ENCODE measurements around the gene ADAMTS14. TPM values are rescaled to one million over a fixed set of nuclear protein-coding genes. Genes with fewer than 3 reads are reported as not detected.

The ADAMTS14 gene
- total and polyA plus RNA-seq, 12 donors, result under 0.01 to 1.2 (median 0.34) TPM; not detected in 3

GRCh38 chr10:70723771-70724170 is 51.5 kb downstream of the ADAMTS14 start:
- no peaks in the 10 kb centered on the region for H3K27me3 ChIP-seq
- no peak for DNase-seq
- intact Hi-C loops (cut with DNase I), result no loop called here
- no peak overlapping the region for H3K4me3 ChIP-seq
- TF ChIP-seq CTCF (IDR thresholded peaks at IDR 0.05) (no peak), POLR2A (IDR thresholded peaks at IDR 0.05) (no peak)
- WGBS, 4 donors, result 79 to 91% (median 87%) methylated on average over 3 of the region's 3 CpGs
- H3K4me1 ChIP-seq (replicated peaks in 1 of 2), result no peaks in the 10 kb centered on the region
- H3K27ac ChIP-seq, result no peak overlapping the region
- H3K36me3 ChIP-seq (replicated peaks in 1 of 2), result no peaks in the 10 kb centered on the region
- H3K9me3 ChIP-seq (replicated peaks in 1 of 3), result no peaks in the 10 kb centered on the region

GRCh38 chr10:70726909-70727495 is 54.7 kb downstream of the ADAMTS14 start:
- Histone ChIP-seq H3K9me3 (replicated peaks in 1 of 3) (no peaks in the 10 kb centered on the region), H3K27me3 (no peaks in the 10 kb centered on the region), H3K27ac (no peak overlapping the region), H3K36me3 (replicated peaks in 1 of 2) (no peaks in the 10 kb centered on the region), H3K4me3 (no peak overlapping the region), H3K4me1 (replicated peaks in 1 of 2) (no peaks in the 10 kb centered on the region)
- DNase-seq, result no peak
- intact Hi-C loops (cut with DNase I), result no loop called here
- no peak for TF ChIP-seq POLR2A (IDR thresholded peaks at IDR 0.05)
- no peak for TF ChIP-seq CTCF (IDR thresholded peaks at IDR 0.05)
- WGBS, 4 donors, result 88 to 93% (median 92%) methylated on average over 8 to 10 of the region's 10 CpGs

GRCh38 chr10:70728328-70728727 is 56.0 kb downstream of the ADAMTS14 start:
- intact Hi-C loops (cut with DNase I), result no loop called here
- Histone ChIP-seq H3K27ac (no peak overlapping the region), H3K27me3 (no peaks in the 10 kb centered on the region), H3K4me1 (replicated peaks in 1 of 2) (no peaks in the 10 kb centered on the region), H3K9me3 (replicated peaks in 1 of 3) (no peaks in the 10 kb centered on the region), H3K4me3 (no peak overlapping the region), H3K36me3 (replicated peaks in 1 of 2) (no peaks in the 10 kb centered on the region)
- 86 to 94% (median 90%) methylated on average over 2 of the region's 2 CpGs for WGBS, 4 donors
- TF ChIP-seq POLR2A (IDR thresholded peaks at IDR 0.05), result no peak
- TF ChIP-seq CTCF (IDR thresholded peaks at IDR 0.05), result no peak
- DNase-seq, result no peak

- Histone ChIP-seq H3K27me3 (no peaks in the 10 kb centered on the region), H3K4me1 (replicated peaks in 1 of 2) (no peaks in the 10 kb centered on the region), H3K36me3 (replicated peaks in 1 of 2) (no peaks in the 10 kb centered on the region), H3K4me3 (no peak overlapping the region), H3K9me3 (replicated peaks in 1 of 3) (no peaks in the 10 kb centered on the region), H3K27ac (no peak overlapping the region)
- WGBS, 4 donors, result 65 to 88% (median 76%) methylated on average over 5 to 16 of the region's 16 CpGs
- no peak for DNase-seq
- TF ChIP-seq CTCF (IDR thresholded peaks at IDR 0.05) (no peak), POLR2A (IDR thresholded peaks at IDR 0.05) (no peak)
- intact Hi-C loops (cut with DNase I), result no loop called here
Observed at GRCh38 chr10:70729763-70730357, 57.6 kb downstream of the ADAMTS14 start.

All from adrenal gland (tissue), 12 donors.